Measurements from ENCODE around the gene PTPRD. TPM values are rescaled to one million over a fixed set of nuclear protein-coding genes. Genes with fewer than 3 reads are reported as not detected.

PTPRD gene
- total RNA-seq, 1 experiment from 2014 or later = 0.02 TPM

DNA sequence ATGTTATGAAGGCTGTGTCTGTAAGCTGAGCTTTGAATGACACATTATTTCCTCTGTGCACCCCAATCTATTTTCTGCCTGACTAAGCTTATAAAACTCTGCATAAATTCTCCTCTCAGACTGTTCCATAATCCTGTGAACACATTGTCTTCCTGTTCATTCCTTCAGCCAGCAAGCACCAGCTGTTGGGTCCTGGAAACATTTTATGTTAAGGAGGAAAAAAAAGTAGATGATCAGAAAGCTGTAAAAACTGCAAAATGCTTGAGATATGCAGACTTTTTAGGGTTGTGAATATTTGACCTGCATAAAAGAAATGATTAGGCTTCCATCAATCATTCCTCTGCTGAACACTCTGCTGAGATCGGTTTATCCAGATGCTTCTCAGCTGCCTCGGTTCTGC is 1567.2 kb downstream of the PTPRD start:
- no TSS peak for BruUV-seq (replicated peaks)
- Histone ChIP-seq H3K27ac (ENCODE audit: low read depth, low read length) (no peak overlapping the region), H3K79me2 (ENCODE audit: insufficient read depth, low read length) (no peaks in the 10 kb centered on the region), H3K4me3 (replicated peaks in 1 of 2; ENCODE audit: low read depth in 1 of 2, low read length in 2 of 2) (no peak overlapping the region), H3K9ac (ENCODE audit: low read length) (no peak overlapping the region), H3K4me1 (ENCODE audit: control insufficient read depth in 1 of 2, insufficient read depth in 2 of 2, low read length in 2 of 2) (no peaks in the 10 kb centered on the region), H3K9me2 (ENCODE audit: insufficient read depth) (no peaks in the 10 kb centered on the region), H4K20me1 (ENCODE audit: insufficient read depth) (no peaks in the 10 kb centered on the region), H3K27me3 (ENCODE audit: insufficient read depth, low read length) (no peaks in the 10 kb centered on the region), H2AFZ (ENCODE audit: low read depth, low read length, poor library complexity, severe bottlenecking) (no peak overlapping the region), H3K4me2 (ENCODE audit: low read length) (no peak overlapping the region), H3K9me3 (ENCODE audit: control insufficient read depth in 1 of 2, insufficient read depth in 1 of 2, low read depth in 1 of 2, low read length in 2 of 2) (peaks cover 0 to 13% of the 10 kb centered on the region in 2 experiments; a peak in 2 of 4 replicates), H3K36me3 (ENCODE audit: control insufficient read depth in 1 of 2, insufficient read depth in 2 of 2, low read length in 2 of 2) (no peaks in the 10 kb centered on the region)
- ATAC-seq (no peak), DNase-seq (ENCODE audit: low read depth, low spot score) (no peak)
- TF ChIP-seq EGR1 (IDR thresholded peaks at IDR 0.05; ENCODE audit: low read depth) = no peak
- TF ChIP-seq, protein P1, sequence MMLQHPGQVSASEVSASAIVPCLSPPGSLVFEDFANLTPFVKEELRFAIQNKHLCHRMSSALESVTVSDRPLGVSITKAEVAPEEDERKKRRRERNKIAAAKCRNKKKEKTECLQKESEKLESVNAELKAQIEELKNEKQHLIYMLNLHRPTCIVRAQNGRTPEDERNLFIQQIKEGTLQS (IDR thresholded peaks at IDR 0.05) = no peak
- no peak for TF ChIP-seq ZNF274 (IDR thresholded peaks at IDR 0.05; ENCODE audit: low read depth, low read length)
- TF ChIP-seq CEBPB (IDR thresholded peaks at IDR 0.05; ENCODE audit: low read depth) = no peak
- TF ChIP-seq CBX3 (IDR thresholded peaks at IDR 0.05; ENCODE audit: low read depth) = no peak
- TF ChIP-seq SP1 (IDR thresholded peaks at IDR 0.05; ENCODE audit: low read depth) = no peak
- TF ChIP-seq, protein P2, sequence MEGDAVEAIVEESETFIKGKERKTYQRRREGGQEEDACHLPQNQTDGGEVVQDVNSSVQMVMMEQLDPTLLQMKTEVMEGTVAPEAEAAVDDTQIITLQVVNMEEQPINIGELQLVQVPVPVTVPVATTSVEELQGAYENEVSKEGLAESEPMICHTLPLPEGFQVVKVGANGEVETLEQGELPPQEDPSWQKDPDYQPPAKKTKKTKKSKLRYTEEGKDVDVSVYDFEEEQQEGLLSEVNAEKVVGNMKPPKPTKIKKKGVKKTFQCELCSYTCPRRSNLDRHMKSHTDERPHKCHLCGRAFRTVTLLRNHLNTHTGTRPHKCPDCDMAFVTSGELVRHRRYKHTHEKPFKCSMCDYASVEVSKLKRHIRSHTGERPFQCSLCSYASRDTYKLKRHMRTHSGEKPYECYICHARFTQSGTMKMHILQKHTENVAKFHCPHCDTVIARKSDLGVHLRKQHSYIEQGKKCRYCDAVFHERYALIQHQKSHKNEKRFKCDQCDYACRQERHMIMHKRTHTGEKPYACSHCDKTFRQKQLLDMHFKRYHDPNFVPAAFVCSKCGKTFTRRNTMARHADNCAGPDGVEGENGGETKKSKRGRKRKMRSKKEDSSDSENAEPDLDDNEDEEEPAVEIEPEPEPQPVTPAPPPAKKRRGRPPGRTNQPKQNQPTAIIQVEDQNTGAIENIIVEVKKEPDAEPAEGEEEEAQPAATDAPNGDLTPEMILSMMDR (IDR thresholded peaks at IDR 0.05 in 2 of 3, conservative IDR thresholded peaks at IDR 0.05 in 1 of 3; ENCODE audit: borderline replicate concordance in 1 of 3, insufficient read depth in 1 of 3, low read depth in 2 of 3, low read length in 2 of 3) = no peak
- no peak for TF ChIP-seq TCF7L2 (IDR thresholded peaks at IDR 0.05; ENCODE audit: borderline replicate concordance, extremely low read depth, insufficient read depth, insufficient read length)
- TF ChIP-seq, protein P3, sequence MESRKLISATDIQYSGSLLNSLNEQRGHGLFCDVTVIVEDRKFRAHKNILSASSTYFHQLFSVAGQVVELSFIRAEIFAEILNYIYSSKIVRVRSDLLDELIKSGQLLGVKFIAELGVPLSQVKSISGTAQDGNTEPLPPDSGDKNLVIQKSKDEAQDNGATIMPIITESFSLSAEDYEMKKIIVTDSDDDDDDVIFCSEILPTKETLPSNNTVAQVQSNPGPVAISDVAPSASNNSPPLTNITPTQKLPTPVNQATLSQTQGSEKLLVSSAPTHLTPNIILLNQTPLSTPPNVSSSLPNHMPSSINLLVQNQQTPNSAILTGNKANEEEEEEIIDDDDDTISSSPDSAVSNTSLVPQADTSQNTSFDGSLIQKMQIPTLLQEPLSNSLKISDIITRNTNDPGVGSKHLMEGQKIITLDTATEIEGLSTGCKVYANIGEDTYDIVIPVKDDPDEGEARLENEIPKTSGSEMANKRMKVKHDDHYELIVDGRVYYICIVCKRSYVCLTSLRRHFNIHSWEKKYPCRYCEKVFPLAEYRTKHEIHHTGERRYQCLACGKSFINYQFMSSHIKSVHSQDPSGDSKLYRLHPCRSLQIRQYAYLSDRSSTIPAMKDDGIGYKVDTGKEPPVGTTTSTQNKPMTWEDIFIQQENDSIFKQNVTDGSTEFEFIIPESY (IDR thresholded peaks at IDR 0.05; ENCODE audit: extremely low read depth, insufficient replicate concordance, low read length) = no peak
- no peak for TF ChIP-seq POLR2AphosphoS5 (IDR thresholded peaks at IDR 0.05; ENCODE audit: low read depth, low read length)
- TF ChIP-seq FOSL1 (IDR thresholded peaks at IDR 0.05; ENCODE audit: low read depth) = no peak
- TF ChIP-seq ELF1 (IDR thresholded peaks at IDR 0.05; ENCODE audit: borderline replicate concordance, low read depth) = no peak
- TF ChIP-seq, protein P4, sequence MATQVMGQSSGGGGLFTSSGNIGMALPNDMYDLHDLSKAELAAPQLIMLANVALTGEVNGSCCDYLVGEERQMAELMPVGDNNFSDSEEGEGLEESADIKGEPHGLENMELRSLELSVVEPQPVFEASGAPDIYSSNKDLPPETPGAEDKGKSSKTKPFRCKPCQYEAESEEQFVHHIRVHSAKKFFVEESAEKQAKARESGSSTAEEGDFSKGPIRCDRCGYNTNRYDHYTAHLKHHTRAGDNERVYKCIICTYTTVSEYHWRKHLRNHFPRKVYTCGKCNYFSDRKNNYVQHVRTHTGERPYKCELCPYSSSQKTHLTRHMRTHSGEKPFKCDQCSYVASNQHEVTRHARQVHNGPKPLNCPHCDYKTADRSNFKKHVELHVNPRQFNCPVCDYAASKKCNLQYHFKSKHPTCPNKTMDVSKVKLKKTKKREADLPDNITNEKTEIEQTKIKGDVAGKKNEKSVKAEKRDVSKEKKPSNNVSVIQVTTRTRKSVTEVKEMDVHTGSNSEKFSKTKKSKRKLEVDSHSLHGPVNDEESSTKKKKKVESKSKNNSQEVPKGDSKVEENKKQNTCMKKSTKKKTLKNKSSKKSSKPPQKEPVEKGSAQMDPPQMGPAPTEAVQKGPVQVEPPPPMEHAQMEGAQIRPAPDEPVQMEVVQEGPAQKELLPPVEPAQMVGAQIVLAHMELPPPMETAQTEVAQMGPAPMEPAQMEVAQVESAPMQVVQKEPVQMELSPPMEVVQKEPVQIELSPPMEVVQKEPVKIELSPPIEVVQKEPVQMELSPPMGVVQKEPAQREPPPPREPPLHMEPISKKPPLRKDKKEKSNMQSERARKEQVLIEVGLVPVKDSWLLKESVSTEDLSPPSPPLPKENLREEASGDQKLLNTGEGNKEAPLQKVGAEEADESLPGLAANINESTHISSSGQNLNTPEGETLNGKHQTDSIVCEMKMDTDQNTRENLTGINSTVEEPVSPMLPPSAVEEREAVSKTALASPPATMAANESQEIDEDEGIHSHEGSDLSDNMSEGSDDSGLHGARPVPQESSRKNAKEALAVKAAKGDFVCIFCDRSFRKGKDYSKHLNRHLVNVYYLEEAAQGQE (IDR thresholded peaks at IDR 0.05; ENCODE audit: low read depth) = no peak
- TF ChIP-seq EZH2phosphoT487 (IDR thresholded peaks at IDR 0.05; ENCODE audit: borderline replicate concordance) = no peak
- TF ChIP-seq YY1 (IDR thresholded peaks at IDR 0.05; ENCODE audit: extremely low read depth, insufficient replicate concordance, low read depth, low read length) = no peak
- intact Hi-C loops (cut with micrococcal nuclease) = no loop called here
- POLR2A ChIA-PET = no interaction called here
- CTCF ChIA-PET = no interaction called here
- RAD21 ChIA-PET (ENCODE audit: low non-redundant PET in 1 of 2, low total read pairs in 2 of 2, uncharacterized antibody in 2 of 2, unreplicated experiment in 2 of 2) = no interaction called here
